ENCODE measurements around the gene POC5.

Gene POC5

GRCh38 chr5:75660678-75661465 is 56.4 kb downstream of the POC5 start:
- DNase-seq = no peak
- no peaks in the 10 kb centered on the region for H3K36me3 ChIP-seq
- intact Hi-C loops (cut with DNase I; ENCODE audit: low total_unique reads) = no loop called here
- H3K27ac ChIP-seq = no peak overlapping the region
- no peak overlapping the region for H3K4me3 ChIP-seq
- no peak for TF ChIP-seq CTCF (IDR thresholded peaks at IDR 0.05)
- no peaks in the 10 kb centered on the region for H3K27me3 ChIP-seq
- peaks cover 0 to 5% (median 2%) of the 10 kb centered on the region in 4 donors for H3K4me1 ChIP-seq
- no peaks in the 10 kb centered on the region for H3K9me3 ChIP-seq

- no peak for DNase-seq
- Histone ChIP-seq H3K4me1 (peaks cover 0 to 5% (median 2%) of the 10 kb centered on the region in 4 donors), H3K4me3 (no peak overlapping the region), H3K27ac (no peak overlapping the region), H3K9me3 (no peaks in the 10 kb centered on the region), H3K27me3 (no peaks in the 10 kb centered on the region), H3K36me3 (no peaks in the 10 kb centered on the region)
- no peak for TF ChIP-seq CTCF (IDR thresholded peaks at IDR 0.05)
- intact Hi-C loops (cut with DNase I; ENCODE audit: low total_unique reads) = no loop called here
Observed at GRCh38 chr5:75659791-75660450, 57.3 kb downstream of the POC5 start.

- H3K4me3 ChIP-seq = peak overlapping the region; percentile 60 to 61
- peak overlapping the region; percentile 57 to 81 for H3K27ac ChIP-seq
- intact Hi-C loops (cut with DNase I; ENCODE audit: low total_unique reads) = no loop called here
- no peaks in the 10 kb centered on the region for H3K27me3 ChIP-seq
- no peaks in the 10 kb centered on the region for H3K9me3 ChIP-seq
- no peak for TF ChIP-seq CTCF (IDR thresholded peaks at IDR 0.05)
- H3K36me3 ChIP-seq = no peaks in the 10 kb centered on the region
- peaks cover 0 to 5% (median 2%) of the 10 kb centered on the region in 4 donors for H3K4me1 ChIP-seq
- DNase-seq = no peak
Observed at GRCh38 chr5:75656311-75657003, 60.8 kb downstream of the POC5 start.

- DNase-seq = no peak
- H3K27ac ChIP-seq = no peak overlapping the region
- TF ChIP-seq CTCF (IDR thresholded peaks at IDR 0.05) = no peak
- no peak overlapping the region for H3K4me3 ChIP-seq
- H3K4me1 ChIP-seq = peaks cover 0 to 5% (median 2%) of the 10 kb centered on the region in 4 donors
- intact Hi-C loops (cut with DNase I; ENCODE audit: low total_unique reads) = no loop called here
- no peaks in the 10 kb centered on the region for H3K9me3 ChIP-seq
- no peaks in the 10 kb centered on the region for H3K36me3 ChIP-seq
- H3K27me3 ChIP-seq = no peaks in the 10 kb centered on the region
Observed at GRCh38 chr5:75654693-75655295, 62.4 kb downstream of the POC5 start.

GRCh38 chr5:75653521-75653920 is 63.7 kb downstream of the POC5 start:
- no peak overlapping the region for H3K27ac ChIP-seq

More at GRCh38 chr5:75653521-75653920, 63.7 kb downstream of the POC5 start:
- intact Hi-C loops (cut with DNase I; ENCODE audit: low total_unique reads) = no loop called here
- H3K27me3 ChIP-seq = no peaks in the 10 kb centered on the region
- H3K36me3 ChIP-seq = no peaks in the 10 kb centered on the region
- H3K4me1 ChIP-seq = peaks cover 0 to 5% (median 2%) of the 10 kb centered on the region in 4 donors
- no peak overlapping the region for H3K4me3 ChIP-seq
- no peak for DNase-seq
- H3K9me3 ChIP-seq = no peaks in the 10 kb centered on the region
- TF ChIP-seq CTCF (IDR thresholded peaks at IDR 0.05) = no peak
